GM20431 (cell line): ENCODE results near the gene WIPI1.
"Not testable (repeated sequence)": the region's sequence is repeated elsewhere in the genome, so short reads cannot be mapped to it uniquely, and the experiment has no call there.

ENCODE experiments used
- in situ Hi-C: fragments of 300-500 bp; cut with MseI, MboI; formaldehyde crosslinking; loops from one replicate; pipeline ENCODE4 v1.15.0; 2020; ENCODE audit warnings: low sequenced_read_pairs; ENCODE audit not compliant: unreplicated experiment

The WIPI1 gene, protein sequence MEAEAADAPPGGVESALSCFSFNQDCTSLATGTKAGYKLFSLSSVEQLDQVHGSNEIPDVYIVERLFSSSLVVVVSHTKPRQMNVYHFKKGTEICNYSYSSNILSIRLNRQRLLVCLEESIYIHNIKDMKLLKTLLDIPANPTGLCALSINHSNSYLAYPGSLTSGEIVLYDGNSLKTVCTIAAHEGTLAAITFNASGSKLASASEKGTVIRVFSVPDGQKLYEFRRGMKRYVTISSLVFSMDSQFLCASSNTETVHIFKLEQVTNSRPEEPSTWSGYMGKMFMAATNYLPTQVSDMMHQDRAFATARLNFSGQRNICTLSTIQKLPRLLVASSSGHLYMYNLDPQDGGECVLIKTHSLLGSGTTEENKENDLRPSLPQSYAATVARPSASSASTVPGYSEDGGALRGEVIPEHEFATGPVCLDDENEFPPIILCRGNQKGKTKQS

DNA sequence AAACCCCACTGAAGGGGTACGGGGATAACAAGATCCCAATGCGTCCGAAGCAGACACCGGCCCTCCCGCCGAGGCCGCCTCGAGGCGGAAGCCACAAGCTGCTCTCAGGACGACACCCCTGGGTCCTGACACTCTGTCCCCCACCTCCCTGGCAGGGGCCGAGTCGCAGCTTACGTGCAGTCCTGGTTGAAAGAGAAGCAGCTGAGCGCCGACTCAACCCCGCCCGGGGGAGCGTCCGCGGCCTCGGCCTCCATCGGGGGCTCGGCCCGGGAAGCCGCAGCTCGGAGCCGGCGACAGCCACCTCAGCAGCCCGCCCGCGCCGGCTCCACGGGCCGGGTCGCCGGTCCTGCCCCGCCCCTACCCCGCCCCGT, at the start of gene WIPI1:
WIPI1 (minus strand) TSS at position 329 of the 371 bp plus-strand sequence; CDS start at position 254, 75 bp downstream.
- in situ Hi-C loops: no loop called here

DNA sequence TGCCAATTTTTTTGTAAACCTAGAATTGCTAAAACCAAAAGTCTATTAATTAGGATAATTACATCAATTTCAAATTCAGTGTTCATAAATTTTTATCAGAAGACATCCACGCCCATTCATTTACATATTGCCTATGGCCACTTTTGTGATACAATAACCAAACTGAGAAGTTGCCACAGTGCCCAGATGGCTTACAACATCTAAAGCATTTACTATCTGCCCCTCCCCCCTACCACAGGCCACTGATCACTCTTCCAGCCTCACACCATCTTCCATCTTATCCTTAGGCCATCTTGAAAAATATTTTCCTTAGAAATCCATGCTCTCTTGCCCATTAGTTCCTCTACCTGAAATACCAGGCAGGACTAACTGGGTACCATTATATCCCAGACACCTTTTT, 48.7 kb upstream of the WIPI1 start:
- in situ Hi-C loops: no loop called here

DNA sequence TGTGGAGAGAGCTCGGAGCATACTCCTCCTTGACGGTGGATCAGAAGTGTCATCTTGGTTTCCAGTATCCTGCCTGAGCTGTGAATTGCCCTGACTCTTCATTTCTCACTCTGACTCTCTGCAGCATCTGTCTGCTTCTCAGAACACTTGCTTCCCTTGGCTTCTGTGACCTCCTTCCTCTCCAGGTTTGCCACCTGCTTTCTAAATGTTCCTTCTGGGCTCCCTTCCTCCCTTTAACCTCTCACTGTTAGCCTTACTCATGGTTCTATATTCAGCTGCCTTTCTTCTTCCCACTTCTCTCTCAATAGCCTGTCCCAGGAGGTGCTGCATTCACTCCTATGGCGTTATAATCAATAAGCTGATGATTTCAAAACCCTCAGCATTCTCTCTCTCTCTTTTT, 43.8 kb upstream of the WIPI1 start:
- in situ Hi-C loops: no loop called here

DNA sequence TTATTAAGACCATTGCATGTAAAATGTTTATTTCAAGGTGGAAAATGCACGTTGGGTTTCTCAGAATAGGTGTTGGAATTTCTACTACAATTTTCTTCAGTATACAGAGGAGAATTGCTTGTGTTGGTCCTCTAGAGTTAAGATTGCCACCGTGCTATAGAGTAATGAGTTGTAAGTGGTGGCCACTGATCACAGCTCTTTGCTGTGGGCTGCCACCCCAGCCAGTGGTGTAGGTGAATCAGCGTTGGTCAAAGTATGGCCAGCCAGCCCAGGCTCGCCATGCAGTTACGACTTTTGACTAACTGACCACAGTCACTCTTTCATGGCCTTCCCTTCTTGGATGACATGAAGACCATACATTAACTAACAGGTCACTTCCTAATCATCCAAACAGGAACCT, 42.3 kb upstream of the WIPI1 start:
- in situ Hi-C loops: no loop called here

DNA sequence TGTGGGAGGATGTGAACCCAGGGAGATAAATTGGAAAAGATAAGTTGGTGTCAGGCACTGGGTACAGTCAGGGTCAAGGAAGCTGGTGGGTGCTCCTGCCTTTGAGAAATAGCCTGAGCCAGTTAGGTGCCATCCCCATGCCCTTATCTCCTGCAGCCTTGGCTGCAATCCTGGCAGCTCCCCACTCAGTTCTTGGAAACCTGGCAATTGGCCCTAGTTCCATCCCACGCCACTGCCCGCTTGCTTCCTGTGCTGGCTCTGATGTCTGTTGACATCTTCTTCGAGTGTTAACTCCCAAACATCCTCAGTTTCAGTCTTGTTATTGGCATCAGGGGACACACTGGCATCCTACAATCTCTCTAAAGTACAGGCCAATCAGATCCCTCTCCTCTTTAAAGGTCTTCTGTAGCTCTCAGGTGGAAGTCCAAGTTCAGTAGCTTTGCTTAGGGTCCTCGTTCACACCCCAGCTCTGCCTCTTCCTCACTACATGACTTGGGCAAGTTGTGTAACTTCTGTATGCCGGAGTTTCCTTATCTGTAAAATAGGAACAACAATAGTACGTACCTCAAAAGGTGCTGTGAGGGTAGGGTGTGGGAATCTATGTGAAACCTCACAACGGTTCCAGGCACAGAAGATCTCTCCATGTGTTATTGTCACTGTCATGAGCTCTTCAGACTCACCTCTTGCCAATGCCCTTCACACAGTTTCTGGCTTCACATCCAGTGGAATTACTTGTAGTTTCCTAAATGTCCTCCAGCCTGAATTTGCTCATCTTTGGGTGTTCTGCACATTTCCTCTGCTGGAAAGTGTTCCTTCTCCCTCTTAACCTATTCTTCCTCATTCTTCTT, 41.4 kb upstream of the WIPI1 start:
- in situ Hi-C loops: no loop called here

DNA sequence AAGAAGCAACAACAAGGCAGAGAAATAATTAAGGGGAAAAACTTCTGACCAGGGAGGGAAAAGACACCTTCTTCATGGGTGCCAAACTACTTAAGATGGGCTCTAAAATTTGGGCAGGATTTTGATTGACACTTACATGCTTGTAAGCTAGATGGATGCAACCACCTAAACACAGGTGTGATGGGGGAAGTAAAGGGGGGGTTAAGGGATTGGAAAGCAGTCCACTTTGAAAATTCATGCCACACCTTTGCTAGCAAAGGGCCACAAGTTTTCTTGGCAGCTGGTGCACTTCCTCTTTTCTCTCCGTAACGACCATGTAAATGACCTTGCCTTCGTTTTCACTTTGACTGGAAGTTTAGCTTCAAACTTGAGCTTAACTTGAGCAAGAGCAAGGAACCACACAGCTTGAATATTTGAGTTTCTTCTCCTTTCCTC, 40.6 kb upstream of the WIPI1 start:
- in situ Hi-C loops: no loop called here

DNA sequence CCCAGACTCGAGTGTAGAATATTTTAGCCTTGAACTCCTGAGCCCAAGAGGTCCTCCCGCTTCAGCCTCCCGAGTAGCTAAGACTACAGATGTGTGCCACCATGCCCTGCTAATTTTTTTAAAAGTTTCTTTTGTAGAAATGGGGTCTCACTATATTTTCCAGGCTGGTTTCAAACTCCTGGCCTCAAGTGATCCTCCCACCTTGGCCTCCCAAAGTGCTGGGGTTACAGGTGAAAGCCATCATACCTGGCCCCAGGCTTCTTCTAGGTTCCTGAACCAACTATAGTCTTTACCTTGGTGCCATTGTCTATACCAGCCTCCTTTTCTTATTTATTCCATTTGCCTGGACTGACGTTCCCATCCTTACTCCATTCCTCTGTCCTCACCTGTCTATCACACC, 37.8 kb upstream of the WIPI1 start:
- in situ Hi-C loops: no loop called here

DNA sequence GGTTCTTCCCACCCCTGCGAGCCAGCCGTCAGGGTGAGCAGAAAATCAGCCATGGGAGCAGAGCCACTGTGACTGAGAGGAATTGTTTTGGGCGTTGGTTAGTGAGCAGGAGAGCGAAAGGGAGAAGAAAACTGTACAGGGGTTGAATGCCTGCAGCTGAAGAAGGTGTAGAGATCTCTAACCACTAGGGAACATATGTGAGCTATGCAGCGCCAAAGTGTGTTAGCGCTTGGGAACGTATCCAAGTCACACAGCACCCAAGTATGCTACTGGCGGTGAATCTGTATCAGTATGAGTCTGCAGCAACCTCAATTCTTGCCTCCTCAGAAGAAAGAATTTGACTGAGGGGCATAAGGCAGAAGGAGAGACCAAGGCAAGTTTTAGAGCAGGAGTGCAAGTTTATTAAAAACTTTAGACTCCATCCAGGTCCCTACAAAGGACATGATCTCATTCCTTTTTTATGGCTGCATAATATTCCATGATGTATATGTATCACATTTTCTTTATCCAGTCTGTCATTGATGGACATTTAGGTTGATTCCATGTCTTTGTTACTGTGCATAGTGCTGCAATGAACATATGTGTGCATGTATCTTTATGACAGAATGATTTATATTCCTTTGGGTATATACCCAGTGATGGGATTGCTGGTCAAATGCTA, 35.2 kb upstream of the WIPI1 start:
- in situ Hi-C loops: not testable (repeated sequence)

DNA sequence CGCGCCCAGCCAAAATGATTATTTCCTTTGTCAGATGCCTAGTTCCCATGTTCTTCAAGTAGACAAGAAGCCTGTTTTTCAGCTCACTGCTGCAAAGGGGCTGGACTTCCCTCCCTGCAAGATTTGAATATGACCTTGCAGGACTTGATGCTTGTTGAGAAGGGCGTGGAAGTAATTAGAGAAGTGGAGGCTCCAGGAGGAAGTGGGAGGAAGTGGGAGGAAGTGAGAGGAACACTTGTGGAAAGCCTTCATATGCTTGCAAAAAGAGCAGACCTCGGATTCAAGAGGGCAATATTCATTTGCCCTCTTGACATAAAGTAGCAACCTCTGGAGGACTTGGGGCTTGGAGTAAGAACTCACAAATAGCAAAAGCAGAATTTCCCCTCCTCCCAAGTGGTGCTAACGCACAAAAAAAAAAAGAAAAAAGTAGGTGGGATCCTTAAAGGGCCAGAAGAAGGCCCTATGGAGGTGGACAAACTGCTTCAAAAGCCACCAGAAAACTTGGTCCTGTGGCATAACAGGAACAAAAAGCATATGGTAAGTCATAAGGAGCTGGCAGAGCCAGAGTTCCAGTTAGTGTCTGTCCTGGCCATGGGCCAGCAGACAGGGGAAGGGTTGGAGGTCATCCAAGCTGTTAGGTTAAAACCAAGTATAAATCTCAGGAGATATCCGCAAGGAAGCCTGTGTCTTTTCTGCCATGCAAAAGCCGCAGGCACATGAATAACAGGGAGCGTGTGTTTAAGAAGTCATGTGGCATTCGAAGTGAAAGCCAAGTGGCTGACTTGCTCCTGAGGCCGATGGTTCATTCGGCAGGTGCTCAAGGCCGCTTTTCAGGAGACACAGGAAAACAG, 34.3 kb upstream of the WIPI1 start:
- in situ Hi-C loops: no loop called here

DNA sequence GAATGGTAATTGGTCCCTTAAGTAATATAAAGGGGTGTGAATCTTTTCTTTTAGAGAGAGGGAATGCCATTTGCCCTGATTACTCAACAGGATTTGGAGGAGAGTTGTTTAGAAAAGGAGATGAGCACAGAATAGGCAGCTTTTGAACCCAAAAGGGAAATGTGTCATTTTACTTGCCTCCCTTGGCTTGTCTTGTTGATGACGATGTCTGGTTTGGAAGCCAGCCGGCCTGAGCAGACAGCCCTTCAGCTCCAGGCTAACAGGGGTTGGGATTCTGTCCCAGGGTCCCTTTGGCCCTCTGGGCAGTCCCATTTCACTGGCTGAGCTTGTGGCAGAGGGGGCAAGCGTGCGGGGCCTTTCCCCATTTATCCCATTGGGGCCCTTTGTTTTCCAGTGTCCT, 32.6 kb upstream of the WIPI1 start:
- in situ Hi-C loops: no loop called here

DNA sequence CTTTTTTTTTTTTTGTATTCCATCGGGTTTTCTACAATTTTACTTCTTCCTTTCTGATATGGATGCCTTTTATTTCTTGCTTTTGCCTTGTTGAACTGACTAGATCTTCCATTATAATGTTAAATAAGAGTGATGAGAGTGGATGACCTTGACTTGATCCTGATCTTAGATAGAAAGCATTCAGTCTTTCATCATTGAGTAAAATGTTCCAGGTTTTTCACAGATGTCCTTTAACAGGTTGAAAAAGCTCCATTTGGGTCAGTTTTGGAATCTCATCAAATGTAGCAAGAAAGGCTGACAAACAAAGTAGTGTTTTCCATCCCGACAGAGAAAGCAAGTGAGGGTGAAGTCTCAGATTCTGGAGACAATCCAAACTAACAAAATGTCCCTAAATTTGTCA, 27.2 kb upstream of the WIPI1 start:
- in situ Hi-C loops: no loop called here

DNA sequence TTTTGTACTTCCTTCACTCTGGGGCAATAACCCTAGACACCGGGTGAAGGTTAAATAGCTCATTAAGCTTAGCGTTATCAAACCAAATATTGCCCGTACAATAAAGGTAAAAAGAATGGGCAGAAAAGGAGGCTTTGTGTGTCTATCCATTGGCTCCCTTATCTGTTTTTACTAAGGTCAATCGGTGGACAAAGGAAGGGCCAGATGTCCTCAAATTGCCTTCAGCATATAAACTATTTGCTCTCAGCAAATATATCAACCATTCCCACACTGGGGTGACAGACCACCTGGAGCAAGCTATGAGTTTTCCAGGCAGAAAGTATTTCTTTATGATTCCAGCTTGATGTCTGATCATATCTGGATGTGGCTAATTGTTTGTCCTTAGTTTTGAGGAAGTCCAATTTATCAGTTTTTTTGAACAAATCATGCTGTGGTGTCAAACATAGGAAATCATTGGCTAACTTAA, 25.3 kb upstream of the WIPI1 start:
- in situ Hi-C loops: no loop called here

DNA sequence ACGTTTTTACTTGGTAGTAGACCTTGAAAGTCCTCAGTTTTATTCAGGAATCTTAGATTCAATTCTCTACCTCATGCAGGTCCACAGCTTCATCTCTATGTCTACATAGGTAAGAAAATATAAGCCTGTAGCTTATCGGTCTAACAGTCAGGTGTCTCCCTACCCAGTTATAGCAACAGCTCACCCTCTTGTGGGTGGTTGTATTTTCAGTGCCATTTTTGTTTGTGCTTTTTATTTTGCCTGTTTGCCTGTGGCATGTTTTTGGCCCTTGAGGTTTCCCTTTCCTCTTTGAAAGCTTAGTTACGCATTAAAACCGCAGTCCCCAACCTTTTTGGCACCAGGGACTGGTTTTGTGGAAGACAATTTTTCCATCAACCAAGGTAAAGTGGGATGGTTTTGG, 23.6 kb upstream of the WIPI1 start:
- in situ Hi-C loops: no loop called here

DNA sequence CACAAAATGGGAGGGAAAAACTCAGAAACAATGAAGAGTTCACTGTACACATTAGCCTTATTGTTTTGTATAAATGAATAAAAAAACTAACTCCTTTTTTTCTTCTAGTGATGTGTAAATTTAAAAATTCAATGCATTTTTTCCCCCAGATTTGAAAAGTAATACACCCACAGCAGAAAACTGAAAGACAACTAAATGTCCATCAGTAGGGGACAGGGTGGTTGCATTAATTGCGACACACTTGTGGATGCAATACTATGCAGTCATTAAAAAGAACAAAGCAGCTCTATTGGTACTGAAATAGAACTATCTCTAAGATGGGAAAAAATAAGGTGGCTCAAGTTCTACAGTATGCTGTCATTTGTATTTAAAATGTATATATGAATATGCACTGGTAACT, 13.7 kb upstream of the WIPI1 start:
- in situ Hi-C loops: no loop called here

DNA sequence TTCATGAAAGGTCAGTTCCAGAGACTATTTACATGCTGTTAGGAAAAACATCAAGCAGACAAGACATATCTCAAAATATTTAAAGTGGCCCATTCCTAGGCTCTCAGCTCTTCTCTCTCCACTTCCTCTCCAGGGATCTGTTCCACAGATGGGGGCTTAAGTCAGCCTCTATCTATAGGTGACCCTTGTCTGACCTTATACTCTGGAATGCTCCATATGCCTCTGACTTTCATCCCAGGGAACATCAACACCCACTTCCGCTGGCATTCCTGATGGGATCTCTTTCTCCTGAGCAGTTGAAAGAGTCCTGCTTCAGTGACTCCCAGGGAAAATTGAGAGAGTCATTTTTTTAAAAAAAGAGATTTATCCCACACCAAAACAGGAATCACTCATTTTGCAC, 11.5 kb upstream of the WIPI1 start:
- in situ Hi-C loops: no loop called here

DNA sequence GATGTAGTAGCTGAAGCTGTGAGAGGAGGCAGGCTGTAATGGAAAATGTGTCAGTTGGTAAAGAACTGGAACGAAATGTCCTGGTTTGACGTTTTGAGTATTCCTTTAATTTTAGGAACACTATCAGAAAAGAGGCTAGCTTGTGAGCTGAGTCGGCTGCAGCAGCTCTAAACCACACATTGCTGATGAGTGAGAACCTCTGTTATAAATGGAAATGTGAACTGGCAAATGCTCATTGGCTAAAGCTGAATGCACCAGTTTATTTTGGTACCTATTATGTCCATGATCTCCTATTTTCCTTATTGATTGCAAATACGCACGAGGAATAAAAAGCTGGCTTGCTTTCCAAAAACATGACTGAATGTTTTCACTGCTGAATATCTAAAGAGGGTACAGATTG, 11.0 kb upstream of the WIPI1 start:
- in situ Hi-C loops: no loop called here

DNA sequence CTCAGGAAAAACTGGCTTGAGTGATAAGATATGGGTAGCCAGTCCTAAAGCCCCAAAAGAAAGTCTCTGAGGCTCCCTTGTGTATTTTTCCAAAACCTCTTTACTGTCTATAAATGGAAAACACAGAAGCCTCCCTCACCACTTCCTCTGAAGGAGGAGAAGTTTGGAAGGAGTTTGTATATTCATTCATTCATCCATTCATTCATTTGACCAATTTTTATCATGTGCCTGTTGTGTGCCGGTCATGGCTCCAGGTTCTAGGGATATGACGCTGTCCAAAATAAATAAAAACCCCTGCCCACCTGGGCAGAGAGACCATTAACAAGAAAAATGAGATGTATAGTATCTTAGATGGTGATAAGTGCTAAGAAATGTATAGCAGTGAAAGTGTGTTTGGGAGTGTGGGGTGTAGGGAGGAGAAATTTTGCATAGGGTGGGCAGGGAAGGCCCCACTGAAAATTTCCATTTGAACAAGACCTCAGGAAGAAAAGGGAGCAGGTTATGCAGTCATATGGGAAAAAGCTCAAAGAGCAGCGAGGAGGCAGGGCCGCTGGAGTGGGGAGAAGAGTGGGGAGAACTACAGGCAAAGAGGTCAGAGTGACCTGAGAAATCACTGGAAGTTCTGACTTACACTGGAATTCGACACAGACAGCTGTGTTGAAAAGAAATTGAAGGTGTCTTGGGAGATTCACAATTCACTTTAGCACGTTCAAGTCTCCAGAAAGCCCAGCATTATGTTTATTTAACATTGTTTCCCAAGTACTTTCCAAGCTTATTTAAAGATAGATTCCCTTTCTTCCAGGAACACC, 6.1 kb upstream of the WIPI1 start:
- in situ Hi-C loops: no loop called here

DNA sequence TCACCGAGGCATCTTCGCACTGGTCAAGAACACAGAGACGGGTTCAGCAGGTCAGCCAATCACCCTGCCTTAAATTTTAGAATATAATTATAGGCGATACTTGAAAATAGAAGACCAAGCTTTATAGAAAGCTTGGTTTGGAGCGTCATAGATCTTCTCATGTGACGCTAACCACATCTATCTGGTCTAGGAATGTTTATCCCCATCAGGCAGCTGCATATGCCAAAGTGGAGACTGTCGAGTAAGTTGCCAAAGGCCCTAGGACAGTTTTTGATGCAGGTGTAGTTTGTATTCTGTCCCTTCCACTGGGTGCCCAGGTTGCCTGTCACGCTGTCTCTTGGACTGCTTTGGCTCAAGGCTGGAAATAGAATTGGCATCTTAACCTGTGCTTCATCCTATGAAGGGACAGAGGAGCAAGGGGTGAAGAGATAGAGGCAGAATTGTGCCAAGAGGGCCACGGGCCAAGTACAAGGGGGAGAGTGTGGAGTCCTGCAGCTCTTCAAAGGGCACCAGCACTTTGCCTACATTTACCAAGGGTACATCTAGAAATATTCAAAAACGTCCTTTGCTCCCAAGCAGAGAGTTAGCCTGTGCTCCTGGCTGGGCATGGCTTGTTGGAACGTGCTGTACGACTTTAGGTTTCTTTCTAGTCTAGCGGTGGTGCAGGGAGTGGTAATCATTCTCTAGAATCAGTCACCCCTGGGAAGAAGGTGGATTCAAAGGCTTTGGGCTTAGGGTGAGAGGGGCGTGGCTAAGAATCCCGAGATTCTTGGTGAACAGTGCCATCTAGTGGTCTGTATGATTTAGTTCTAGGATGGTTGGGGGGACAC, 5.3 kb upstream of the WIPI1 start:
- in situ Hi-C loops: no loop called here
